ENCODE results near the gene ALOX15. TPM values are rescaled to one million over a fixed set of nuclear protein-coding genes. Genes with fewer than 3 reads are reported as not detected.
"Not testable (repeated sequence)": the region's sequence is repeated elsewhere in the genome, so short reads cannot be mapped to it uniquely, and the experiment has no call there.

Gene ALOX15
- polyA plus RNA-seq, 3 donors, result 0.17 to 0.36 (median 0.32) TPM

DNA sequence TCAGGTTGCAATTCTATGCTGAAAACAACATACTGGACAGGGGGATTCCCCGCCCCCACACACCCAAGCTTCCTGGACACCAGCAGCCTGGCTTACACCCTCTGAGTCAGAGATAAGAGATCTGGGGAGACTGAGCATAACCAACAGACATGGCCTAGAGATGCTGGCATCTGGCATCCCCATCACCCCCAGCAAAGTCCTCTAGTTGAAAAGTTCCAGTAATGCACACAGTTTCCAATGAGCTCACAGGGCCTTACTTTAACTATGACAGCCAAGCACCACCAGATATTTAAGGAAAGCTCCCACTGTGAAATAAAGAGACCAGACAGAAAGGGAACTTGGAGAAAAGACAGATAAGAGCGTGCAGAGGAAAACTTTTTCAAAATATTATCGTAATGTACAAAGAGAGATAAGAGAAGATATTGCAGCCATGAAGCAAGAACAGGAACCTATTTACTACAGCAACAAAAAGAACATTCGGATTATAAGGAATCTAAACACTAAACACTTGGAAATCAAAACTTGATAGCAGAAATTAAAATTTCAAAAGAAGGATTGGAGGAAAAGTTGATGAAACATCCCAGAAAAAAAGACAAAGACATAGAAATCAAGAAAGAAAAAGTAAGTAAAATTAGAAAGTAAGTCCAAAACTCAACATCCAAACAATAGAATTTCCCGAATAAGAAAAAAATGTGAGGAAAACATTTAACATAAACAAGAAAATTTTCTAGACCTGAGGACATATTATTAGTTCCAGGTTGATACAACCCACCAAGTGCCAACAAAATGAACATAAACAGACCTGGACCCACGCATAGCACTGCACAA is 17.2 kb upstream of the ALOX15 start:
- DNase-seq (ENCODE audit: extremely low read depth in 1 of 11, low read depth in 9 of 11, low spot score in 4 of 11), result no peak

DNA sequence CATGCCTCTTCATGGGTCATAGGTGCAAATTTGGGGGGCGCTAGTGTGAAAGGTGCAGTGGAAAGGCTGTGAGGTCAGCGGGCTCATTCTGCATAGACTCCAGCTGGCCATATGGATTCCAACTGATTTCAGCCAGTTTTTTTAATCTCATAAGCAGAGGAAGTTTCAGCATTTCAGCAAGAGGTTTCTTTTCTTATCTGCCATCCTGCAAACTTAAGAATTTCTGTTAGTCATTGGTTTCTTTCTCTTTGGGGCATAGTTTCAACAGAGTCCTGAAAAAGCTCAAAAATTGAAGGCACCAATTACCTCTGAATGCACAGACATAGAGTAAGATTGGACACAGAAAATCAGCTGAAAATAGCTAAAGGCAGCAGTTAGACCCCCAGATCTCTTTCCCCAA is 16.2 kb upstream of the ALOX15 start:
- DNase-seq (ENCODE audit: extremely low read depth in 1 of 11, low read depth in 9 of 11, low spot score in 4 of 11), result no peak

DNA sequence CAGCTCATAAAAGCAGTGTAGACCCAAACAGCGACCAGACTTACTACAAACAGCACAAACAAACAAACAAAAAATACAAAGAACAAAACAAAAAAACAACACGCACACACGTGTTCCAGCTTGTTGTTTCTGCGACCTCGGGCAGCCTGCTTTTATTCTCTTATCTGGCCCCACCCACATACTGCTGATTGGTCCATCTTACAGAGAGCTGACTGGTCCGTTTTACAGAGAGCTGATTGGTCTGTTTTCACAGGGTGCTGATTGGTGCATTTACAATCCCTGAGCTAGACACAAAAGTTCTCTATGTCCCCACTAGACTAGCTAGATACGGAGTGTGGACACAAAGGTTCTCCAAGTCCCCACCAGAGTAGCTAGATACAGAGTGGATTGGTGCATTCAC is 14.5 kb upstream of the ALOX15 start:
- DNase-seq (ENCODE audit: extremely low read depth in 1 of 11, low read depth in 9 of 11, low spot score in 4 of 11), result not testable (repeated sequence)

DNA sequence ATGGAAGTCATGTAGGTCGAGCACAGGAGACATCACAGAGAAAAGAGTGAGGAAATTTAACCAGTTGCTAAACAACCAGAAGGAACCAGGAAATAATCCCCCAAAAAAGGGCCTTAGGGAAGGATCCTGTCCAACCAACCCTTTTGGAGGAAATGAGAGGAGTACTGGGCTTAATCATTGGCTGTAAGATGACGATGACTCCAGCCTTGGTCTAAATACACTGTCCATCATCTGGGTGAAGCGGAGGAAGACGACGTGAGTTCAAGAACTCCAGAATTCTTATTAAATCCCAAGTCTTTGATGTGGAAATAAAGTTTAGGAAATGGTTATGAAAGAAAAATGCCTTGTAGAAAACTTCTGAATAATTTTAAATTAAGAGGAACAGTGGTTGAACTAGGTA is 11.5 kb upstream of the ALOX15 start:
- no peak for DNase-seq (ENCODE audit: extremely low read depth in 1 of 11, low read depth in 9 of 11, low spot score in 4 of 11)

DNA sequence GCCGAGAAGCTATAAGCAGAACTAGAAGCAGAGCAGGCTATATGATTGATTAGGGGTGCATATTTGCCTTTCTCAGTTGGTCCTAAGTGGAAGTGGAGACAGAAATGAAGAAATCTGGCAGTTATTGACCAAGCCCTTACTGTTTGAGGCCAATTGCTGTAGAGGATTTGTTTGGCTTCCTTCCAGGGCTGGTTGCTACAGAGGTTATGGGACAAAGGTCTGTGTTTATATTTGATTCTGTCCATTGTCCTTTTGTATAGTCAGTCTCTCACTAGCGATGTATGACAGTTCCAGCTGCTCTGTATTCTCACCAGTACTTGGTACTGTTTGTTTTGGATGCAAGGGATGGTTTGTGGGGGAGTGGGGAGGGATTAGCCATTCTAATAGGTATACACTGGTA is 7.3 kb upstream of the ALOX15 start:
- no peak for DNase-seq (ENCODE audit: extremely low read depth in 1 of 11, low read depth in 9 of 11, low spot score in 4 of 11)

DNA sequence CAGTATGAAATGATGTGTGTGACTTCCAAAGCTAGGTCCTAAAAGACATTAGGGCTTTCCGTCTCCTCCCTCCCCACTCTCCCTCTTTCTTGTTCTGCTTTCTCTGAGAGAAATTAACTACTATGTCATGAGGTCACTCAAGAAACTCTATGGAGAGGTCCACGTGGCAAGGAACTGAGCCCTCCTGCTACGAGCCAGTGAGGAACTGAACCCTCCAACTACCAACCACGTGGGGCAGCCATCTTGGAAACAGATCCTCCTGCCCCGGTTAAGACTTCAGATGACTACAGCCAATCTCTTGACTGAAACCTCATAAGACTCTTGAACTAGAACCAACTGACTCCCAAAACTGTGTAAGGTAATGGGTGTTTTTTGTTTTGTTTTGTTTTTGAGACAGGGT is 4.2 kb upstream of the ALOX15 start:
- DNase-seq (ENCODE audit: extremely low read depth in 1 of 11, low read depth in 9 of 11, low spot score in 4 of 11), result no peak

DNA sequence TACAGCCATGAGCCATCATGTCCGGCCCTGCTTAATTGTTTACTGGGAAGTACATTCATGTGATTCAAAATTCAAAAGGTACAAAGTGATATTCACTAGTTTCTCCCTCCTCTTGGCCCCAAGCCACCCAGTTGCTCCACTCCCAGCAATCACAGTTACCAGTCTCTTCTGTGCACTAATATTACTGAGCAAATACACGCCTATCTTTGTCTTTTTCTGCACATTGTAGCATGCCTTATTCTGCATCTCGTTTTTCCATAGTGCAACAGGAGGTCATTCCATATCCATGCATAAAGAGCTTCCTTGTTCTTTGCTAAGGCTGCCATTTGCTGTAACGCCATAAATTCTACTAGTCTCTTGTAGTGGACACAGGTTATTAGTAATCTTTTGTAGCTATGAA is 2.2 kb upstream of the ALOX15 start:
- no peak for DNase-seq (ENCODE audit: extremely low read depth in 1 of 11, low read depth in 9 of 11, low spot score in 4 of 11)

DNA sequence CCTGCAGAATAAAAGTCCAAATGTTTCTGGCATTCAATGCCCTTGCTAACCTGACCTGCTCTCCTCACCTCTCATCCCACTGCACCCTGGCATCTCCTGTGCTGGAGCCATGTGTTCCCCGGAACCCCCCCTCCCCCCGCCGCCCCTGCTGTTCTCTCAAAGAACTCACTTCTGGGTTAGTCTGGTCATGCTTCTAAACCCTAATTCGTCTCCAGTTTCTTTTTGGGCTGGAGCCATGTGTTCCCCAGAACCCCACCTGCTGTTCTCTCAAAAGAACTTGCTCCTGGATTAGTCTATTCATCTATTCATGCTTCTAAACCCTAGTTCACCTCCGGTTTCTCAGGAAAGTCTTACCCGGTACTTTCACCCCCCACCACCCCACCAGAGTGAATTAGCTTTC is 808 bp upstream of the ALOX15 start:
- DNase-seq (ENCODE audit: extremely low read depth in 1 of 11, low read depth in 9 of 11, low spot score in 4 of 11), result no peak

DNA sequence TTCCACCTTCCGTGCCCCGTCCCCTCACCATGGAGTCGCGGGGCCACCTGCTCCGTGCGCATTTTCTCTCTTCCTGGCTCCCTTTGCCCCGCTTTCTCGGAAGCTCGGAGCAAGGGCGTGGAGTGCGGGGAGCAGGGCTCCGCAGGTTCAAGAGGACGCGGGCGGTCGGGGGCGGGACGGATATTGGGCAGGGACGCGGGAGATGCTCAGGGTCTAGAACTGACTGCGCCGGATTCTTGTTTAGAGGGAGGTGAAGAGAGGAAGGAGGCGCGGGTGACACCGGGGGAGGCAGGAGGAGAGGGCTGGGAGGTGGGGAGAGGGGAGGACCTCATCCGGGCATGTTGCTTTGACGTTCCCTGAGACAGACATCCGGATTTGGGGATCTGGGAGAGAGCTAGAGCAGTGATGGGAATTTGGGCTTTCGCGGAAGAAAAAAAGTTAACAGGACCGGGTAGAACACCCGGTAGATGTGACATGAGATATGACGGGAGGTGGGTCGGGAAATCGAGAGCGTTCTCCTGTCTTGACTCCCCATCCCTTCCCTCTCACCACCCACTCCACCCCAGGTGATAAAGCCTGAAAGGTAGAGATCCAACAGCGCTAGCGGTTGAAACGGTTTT is 799 bp downstream of the ALOX15 start:
- not testable (repeated sequence) for DNase-seq (ENCODE audit: extremely low read depth in 1 of 11, low read depth in 9 of 11, low spot score in 4 of 11)

DNA sequence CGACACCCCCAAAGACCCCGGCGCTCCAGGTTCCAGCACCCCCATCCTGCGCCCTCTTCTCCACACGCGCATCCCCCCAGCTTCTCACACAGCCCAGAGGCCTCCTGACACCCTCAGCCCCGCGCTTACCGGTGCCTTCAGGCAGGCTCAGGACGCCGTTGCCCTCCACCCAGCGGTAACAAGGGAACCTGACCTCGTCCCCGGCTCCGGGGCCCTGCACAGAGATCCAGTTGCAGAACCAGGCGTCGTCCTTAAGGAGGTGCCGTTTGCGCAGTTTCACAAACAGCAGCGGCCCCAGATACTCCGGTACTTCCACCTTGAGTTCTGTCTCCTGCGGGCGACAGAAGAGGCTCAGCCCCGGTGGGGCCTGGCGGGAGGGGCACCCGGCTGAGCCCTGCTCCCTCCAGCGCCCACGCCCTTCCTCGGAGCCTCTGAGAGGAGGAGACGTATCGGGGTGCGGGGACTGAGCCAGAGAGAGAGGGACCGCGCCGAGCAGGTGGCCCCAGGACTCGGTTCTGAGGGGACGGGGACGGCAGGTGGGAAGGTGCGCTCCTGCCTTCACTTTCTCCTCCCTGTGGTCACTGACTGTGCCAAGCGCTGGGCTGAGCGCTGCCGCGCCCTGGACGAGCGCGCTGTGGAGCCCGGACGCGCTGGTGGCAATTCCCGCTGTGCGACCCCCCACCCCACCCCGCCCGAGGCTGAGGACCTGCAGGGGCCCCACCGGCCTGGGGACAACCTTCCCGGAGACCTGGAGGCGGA is 2.0 kb downstream of the ALOX15 start:
- peak in 1 of 11 donors; percentile 26 for DNase-seq (ENCODE audit: extremely low read depth in 1 of 11, low read depth in 9 of 11, low spot score in 4 of 11)

DNA sequence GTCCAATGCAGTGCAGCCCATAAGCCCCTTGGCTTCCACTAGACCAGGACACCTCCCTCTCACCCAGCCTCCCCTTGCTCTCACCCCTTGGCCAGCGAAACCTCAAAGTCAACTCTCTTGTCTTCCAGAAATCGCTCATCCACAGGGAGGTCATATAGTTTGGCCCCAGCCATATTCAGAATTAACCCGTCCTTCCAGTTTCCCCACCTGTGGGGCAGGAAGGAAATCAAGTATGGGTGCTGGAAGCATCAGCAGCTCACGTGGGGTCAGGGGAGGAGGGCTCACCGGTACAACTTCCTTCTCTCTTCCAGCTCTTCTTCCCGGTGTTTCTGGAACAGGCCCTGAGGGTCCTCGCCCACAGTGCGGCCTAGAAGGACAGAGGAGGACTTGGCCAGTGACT is 2.7 kb downstream of the ALOX15 start:
- DNase-seq (ENCODE audit: extremely low read depth in 1 of 11, low read depth in 9 of 11, low spot score in 4 of 11), result not testable (repeated sequence)

DNA sequence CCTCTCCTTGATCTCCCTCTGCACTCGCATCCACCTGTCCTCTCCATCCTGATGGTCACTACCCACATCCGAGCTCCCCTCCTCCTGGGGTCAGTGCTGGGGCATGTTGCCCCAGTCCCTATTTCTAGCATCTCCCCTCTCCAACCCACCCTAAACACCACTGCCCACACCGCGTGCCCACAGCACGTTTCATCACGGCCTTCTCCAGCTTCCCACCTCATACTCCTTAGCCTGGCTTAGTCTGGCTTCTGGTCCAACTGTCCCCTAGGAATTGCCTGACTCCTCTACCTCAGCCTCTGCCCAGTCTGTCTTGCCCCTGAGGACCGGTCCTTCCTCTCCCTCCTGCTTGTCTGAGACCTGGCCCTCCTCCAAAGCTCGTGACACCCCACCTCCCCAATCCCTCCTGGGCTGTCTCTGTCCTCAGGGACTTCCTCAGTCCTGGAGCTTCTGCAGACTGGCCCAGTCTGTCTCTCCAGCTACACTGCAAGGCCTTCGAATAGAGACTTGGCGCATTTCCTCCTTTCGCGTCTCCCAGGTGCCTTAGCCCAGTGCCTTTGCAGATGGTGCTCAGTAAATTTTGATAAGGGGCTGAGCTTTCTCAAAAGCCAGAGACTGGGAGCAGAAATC is 4.9 kb downstream of the ALOX15 start:
- no peak for DNase-seq (ENCODE audit: extremely low read depth in 1 of 11, low read depth in 9 of 11, low spot score in 4 of 11)

DNA sequence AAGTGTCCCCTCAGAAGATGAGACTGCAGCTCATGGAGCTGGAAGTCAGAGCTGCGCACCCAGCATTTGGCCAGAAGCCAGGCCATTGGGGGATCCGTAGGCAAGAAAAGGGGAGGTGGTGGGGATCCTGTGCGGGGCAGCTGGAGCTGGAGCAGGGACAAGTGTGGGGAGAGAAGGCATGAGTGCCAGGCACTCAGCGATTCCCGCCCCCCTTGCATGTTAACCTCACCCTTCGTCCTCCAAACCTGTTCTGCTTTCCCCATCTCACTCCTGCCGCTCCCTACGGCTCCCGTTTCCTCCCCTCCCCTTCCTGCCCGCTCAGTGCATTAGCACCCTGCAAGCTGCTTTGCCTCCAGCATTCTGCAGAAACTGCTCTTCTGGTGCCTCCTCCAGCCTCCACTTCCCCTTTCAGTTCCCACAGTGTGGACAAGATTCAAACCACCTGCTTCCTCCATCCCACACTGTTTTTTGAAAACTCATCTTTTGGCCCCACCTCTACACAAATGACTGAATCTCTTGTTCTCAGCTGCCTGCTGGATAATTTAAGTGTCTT is 5.6 kb downstream of the ALOX15 start:
- DNase-seq (ENCODE audit: extremely low read depth in 1 of 11, low read depth in 9 of 11, low spot score in 4 of 11), result no peak

DNA sequence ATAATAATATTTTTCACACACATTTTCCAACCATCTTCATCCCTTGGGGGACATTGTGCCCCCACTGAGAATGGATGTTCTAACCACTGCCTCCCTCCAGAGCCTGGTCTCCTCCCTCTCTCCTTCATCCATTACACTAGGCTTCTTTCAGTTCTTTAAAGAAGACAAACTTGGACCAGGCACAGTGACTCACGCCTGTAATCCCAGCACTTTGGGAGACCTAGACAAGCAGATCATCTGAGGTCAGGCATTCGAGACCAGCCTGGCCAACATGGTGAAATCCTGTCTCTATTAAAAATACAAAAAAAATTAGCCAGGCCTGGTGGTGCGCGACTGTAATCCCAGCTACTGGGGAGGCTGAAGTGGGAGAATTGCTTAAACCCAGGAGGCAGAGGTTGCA is 6.5 kb downstream of the ALOX15 start:
- DNase-seq (ENCODE audit: extremely low read depth in 1 of 11, low read depth in 9 of 11, low spot score in 4 of 11), result no peak

DNA sequence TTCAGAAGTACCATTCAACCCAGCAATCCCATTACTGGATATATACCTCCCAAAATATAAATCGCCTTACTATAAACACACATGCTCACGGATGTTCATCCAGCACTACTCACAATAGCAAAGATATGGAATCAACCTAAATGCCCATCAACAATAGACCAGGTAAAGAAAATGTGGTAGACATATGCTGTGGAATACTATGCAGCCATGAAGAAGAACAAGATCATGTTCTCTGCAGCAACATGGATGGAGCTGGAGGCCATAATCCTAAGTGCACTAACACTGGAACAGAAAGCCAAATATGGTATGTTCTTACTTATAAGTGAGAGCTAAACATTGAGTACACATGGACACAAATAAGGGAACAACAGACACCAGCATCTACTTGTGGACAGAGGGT is 7.8 kb downstream of the ALOX15 start:
- no peak for DNase-seq (ENCODE audit: extremely low read depth in 1 of 11, low read depth in 9 of 11, low spot score in 4 of 11)

DNA sequence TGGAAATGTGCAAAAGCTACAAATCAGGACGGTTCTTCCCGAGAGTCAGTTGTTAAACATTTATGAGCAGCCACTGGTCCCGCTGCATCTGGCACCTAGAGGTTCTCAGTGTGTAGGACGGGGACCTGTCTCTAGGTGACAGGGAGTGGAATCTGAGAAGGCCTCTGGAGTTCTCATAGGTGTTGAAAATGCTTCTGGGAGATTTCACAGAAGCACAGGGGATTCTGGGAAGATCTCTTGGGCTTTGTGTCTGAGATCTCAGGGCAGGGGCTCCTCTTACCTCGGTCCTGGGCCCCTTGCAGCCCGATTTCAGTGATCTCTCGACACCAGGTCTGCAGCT is 8.9 kb downstream of the ALOX15 start:
- DNase-seq (ENCODE audit: extremely low read depth in 1 of 11, low read depth in 9 of 11, low spot score in 4 of 11), result no peak

DNA sequence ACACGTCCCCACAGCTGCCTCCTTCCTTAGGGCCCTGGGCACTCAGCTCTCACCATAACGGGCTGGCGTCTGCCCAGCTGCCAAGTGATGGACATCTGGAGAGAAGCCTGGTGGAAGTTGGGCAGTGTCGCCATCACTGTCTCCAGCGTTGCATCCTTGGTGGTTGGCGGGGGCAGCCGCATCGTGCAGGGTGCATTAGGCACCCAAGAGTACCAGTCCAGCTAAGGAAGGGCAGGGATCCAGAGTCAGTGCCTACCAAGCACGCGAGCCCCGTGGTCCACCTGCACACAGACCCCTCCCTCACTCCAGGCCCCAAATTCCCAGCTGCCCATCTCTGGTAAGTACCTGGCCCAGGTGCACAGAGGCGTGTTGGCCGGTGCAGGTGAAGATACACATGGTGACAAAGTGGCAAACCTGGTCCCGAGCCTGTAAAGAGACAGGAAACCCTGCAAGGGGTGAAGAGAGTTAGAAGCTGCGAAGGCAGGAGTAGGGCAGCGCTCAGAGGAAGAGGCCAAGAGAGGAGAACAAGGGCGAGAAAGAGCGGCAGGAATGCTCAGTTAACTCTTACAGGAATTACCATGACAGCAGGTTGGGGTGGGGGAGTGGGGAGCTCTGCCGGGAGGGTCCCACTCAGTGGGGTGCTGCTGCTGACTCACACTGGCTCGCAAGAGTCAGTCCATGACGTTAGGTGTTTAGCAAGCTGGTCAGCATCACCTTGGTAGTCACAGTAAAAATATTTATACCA is 9.5 kb downstream of the ALOX15 start:
- no peak for DNase-seq (ENCODE audit: extremely low read depth in 1 of 11, low read depth in 9 of 11, low spot score in 4 of 11)

DNA sequence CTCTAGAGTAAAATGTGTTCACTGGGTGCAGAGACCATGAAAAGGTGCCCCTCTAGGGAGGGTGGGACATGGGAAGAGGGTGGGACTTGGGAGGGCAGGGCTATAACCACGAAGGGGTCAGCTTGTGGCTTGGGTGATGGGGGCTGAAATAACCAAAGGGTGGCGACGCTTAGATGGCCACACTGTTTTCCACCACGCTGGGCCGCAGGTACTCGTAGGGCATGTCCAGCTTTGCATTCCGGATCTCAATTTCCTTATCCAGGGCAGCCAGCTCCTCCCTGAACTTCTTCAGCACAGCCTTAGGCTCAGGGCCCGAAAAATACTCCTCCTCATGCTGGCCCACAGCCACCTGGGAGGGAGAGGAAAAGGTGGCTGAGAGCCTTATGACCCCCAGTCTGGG is 10.0 kb downstream of the ALOX15 start:
- DNase-seq (ENCODE audit: extremely low read depth in 1 of 11, low read depth in 9 of 11, low spot score in 4 of 11), result no peak

DNA sequence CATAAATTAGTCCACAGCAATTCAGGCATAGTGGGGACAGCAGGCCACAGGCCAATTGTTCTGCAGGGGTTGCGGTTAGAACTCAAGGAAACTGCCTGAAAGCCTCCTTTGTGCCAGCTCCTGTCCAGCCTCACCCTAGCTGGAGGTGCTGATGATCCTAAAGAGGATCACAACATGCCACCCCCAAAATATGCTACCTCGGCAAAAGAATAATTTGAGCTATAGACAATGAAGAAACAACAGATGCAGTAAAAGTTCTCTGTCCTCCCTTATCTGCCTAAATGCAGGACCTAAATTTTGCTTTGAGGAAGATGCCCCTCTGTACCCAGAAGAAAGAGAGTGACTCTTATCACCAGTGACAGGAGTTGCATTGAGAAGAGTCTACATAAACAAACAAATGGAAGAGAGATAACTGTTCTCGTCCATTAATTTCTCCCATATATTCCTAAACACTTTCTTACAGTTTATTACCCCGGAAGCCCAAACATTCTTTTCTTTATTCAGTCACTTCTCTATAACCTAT is 14.7 kb downstream of the ALOX15 start:
- DNase-seq (ENCODE audit: extremely low read depth in 1 of 11, low read depth in 9 of 11, low spot score in 4 of 11), result no peak
